HG03457 (cell line): ENCODE data around the gene TM2D1.
"Not testable (repeated sequence)": the region's sequence is repeated elsewhere in the genome, so short reads cannot be mapped to it uniquely, and the experiment has no call there.

Experiments used
- ATAC-seq: cut with Tn5 transposase; IDR thresholded peaks from one replicate; pipeline ENCODE4 v1.9.1; 2021; ENCODE audit warnings: moderate number of reproducible peaks; ENCODE audit not compliant: unreplicated experiment

TM2D1 gene

DNA sequence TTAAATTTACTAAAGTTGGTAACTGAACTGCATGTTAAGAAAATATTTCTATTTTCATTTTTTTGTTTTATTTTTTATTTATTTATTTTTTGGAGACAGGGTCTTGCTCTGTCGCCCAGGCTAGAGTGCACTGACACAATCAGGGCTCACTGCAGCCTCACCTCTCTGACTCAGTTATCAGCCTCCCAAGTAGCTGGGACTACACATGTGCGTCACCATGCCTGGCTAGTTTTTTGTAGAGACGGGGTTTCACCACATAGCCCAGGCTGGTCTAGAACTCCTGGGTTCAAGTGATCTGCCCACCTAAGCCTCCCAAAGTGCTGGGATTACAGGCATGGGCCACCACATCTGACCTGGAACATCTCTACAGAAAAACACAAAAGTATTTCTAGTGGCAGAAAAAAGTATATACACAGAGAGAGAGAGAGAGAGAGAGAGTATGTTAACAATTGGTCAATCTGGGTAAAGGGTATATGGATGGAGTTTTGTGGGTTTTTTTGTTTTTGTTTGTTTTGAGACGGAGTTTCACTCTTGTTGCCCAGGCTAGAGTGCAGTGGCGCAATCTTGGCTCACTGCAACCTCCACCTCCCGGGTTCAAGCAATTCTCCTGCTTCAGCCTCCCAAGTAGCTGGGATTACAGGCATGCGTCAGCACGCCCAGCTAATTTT, 5.8 kb downstream of the TM2D1 start:
- ATAC-seq: not testable (repeated sequence)

DNA sequence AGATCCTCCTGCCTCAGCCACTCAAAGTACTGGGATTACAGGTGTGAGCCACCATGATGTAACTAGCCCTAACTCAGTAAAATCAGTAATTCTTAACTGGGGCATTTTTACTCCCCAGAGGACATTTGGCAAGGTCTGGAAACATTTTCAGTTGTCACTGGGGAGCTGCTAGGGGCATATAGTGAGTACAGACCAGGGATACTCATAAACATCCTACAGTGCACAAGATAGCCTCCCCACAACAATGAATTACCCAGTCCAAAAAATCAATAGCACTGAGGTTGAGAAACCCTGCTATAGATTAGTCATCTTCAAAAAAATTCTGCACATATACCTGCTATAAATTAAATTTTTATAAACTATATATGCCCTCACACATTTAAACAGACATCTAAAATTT, 13.0 kb downstream of the TM2D1 start:
- ATAC-seq: no peak

DNA sequence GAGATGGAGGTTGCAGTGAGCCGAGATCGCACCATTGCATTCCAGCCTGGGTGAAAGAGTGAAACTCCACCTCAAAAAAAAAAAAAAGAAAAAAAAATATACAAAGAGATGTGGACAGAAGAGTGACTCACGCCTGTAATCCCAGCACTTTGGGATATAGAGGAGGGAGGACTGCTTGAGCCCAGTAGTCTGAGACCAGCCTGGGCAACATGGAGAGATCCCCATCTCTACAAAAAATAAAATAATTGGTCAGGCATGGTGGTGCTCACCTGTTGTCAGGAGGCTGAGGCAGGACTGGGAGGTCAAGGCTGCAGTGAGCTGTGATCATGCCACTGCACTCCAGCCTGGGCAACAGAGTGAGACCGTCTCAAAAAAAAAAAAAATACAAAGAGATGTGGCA, 13.7 kb downstream of the TM2D1 start:
- not testable (repeated sequence) for ATAC-seq

DNA sequence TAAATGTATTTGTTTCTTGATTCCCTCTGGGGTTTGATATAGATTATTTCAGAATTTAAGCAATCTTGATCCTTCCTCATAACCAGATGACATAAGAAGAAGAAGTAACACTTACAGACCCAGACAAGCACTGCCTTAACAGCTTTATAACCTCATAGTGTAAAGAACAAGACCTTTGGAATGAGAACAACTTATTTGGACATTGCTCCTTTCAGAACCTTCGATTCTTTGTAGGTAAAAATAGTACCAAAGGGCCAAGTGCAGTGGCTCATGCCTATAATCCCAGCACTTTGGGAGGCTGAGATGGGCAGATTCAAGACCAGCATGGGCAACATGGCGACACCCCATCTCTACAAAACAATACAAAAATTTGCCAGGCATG, 15.0 kb downstream of the TM2D1 start:
- no peak for ATAC-seq

- ATAC-seq: no peak
Measured at GRCh38 chr1:61708953-61709907, 15.7 kb downstream of the TM2D1 start.

- ATAC-seq: no peak
Measured at GRCh38 chr1:61699911-61700851, 24.8 kb downstream of the TM2D1 start.

DNA sequence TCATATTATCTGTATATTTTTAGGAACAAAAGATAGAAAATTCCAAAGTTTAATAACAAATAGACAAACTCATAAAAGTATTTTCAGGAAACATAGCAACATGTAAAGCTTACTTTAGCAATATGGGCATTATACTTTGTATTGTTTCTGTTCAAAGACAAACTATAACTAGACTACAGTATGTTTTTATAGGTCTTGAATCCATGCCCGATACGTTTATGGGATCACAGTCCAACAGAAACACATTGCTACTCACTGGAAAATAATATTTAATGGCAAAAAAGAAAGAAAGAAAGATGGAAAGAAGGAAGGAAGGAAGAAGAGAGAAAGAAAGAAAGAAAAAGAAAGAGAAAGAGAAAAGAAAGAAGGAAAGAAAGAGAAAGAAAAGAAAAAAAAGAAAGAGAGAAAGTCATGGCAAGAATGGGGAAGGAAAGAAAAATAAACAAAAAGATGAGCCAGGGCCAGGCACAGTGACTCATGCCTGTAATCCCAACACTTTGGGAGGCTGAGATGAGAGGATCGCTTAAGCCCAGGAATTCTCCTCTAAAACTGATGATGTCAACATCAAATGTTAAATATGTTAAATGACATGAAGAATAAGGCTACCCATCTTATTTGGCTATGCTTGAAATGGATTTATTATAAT, 32.7 kb downstream of the TM2D1 start:
- ATAC-seq: no peak

- ATAC-seq: no peak
Measured at GRCh38 chr1:61687901-61688300, 37.0 kb downstream of the TM2D1 start.

DNA sequence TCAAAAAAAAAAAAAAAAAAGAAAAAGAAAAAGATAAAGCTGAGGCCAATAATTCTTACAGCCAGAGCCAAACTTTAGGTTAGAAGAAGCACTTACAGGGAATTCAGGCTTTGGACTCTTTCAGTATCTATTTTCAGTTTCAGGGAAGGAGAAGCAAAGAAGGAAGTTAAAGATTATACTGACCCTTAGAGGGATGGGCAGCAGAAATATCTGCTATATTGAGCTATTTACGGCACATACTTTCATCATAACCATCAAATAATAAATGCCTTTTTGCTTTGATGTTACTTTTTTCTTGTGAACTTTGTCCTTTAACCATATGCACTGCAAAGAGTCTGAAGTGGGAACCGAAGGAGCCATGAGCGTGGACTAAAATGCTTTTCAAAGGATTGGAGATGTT, 42.0 kb downstream of the TM2D1 start:
- ATAC-seq: no peak

DNA sequence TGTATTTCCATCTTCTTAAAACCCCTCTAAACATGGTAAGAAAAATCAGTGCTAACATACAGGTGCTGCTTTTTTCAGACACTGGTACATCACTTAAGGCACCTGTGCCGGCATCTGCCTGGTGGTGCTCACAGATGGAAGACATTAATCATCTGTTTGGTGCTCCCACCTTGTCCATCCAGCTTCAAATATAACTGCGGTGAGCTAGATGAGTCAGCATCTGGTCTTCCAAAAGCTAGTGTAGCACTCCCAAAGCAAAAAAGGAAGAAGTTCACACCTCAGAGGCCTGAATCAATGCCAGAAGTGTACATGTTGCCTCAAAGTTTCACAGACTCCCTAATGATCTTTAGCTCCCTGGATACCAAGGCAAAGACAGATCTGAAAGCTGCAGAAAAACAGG, 44.4 kb downstream of the TM2D1 start:
- no peak for ATAC-seq

DNA sequence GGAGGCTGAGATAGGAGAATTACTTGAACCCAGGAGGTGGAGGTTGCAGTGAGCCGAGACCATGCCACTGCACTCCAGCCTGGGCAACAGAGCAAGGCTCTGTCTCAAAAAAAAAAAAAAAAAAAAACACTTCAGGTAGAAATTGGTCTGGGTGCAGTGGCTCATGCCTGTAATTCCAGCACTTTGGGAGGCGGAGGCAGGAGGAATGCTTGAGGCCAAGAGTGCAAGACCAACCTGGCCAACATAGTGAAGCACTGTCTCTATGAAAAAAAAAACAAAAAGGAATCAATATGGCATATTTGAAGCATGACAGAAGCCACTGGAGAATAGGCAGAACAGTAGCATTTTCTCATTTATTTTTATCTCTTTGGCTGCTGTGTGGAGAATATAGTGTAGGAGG, 48.1 kb downstream of the TM2D1 start:
- ATAC-seq: not testable (repeated sequence)

- ATAC-seq: no peak
Measured at GRCh38 chr1:61674221-61674620, 50.7 kb downstream of the TM2D1 start.

DNA sequence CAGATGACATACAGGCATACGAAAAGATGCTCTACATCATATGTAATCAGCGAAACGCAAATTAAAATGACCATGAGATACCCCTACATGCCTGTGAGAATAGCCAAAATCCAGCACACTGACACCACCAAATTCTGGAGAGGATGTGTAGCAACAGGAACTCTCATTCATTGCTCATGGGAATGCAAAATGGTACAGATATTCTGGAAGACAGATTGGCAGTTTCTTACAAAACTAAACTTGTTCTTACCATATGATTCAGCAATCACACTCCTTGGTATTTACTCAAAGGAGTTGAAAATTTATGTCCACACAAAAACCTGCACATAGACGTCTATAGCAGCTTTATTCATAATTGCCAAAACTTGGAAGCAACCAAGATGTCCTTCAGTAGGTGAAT, 52.6 kb downstream of the TM2D1 start:
- ATAC-seq: no peak

GRCh38 chr1:61670445-61670844, 54.5 kb downstream of the TM2D1 start:
- no peak for ATAC-seq

- ATAC-seq: no peak
Measured at GRCh38 chr1:61670016-61670415, 54.9 kb downstream of the TM2D1 start.

GRCh38 chr1:61659061-61659460, 65.9 kb downstream of the TM2D1 start:
- no peak for ATAC-seq

GRCh38 chr1:61655453-61655852, 69.5 kb downstream of the TM2D1 start:
- no peak for ATAC-seq

DNA sequence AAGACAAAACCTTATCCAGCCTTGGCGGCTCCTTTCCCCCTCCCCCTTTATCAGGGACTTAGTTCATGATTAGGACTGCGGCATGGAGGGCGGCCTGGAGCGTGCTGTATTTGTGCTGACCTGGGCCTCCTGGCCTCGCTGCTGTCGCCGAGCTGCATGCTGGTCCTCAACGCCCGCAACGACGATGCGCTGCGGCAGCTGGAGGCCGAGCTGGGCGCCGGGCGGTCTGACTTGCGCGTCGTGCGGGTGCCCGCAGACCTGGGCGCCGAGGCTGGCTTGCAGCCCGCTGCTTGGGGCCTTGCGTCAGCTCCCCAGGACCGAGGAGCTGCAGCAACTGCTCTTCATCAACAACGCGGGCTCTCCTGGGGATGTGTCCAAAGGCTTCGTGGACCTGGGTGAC, 70.9 kb downstream of the TM2D1 start:
- no peak for ATAC-seq

GRCh38 chr1:61648983-61649742, 75.8 kb downstream of the TM2D1 start:
- ATAC-seq: no peak

- ATAC-seq: no peak
Measured at GRCh38 chr1:61647142-61647541, 77.8 kb downstream of the TM2D1 start.
